H9 (cell line): ENCODE results near the gene TMC3. TPM values are rescaled to one million over a fixed set of nuclear protein-coding genes. Genes with fewer than 3 reads are reported as not detected.

Experiments used
- DNase-seq: peaks from one replicate; pipeline ENCODE4 v3.0.0-alpha.2; 2017
- H2AFZ ChIP-seq: one replicate; pipeline ENCODE4 v1.6.1; 2013; ENCODE audit warnings: mild to moderate bottlenecking, low read length, control low read depth, moderate library complexity
- H2AK5ac ChIP-seq: 2 replicates; pipeline ENCODE4 v1.6.1; 2013; ENCODE audit warnings: low read length, control low read depth, mixed read lengths; ENCODE audit not compliant: insufficient read length
- H2BK120ac ChIP-seq: one replicate; pipeline ENCODE4 v1.6.1; 2013; ENCODE audit warnings: low read depth, mild to moderate bottlenecking, low read length, control low read depth, inconsistent platforms; ENCODE audit not compliant: poor library complexity, severe bottlenecking
- H2BK12ac ChIP-seq: 2 replicates; pipeline ENCODE4 v1.6.1; 2013; ENCODE audit warnings: low read length, control low read depth, mixed read lengths, low read depth; ENCODE audit not compliant: insufficient read length
- H2BK15ac ChIP-seq: 2 replicates; pipeline ENCODE4 v1.6.1; 2013; ENCODE audit warnings: low read depth, low read length, control low read depth
- H2BK20ac ChIP-seq: one replicate; pipeline ENCODE4 v1.6.1; 2013; ENCODE audit warnings: low read depth, mild to moderate bottlenecking, low read length, control low read depth, inconsistent platforms; ENCODE audit not compliant: poor library complexity, severe bottlenecking
- H2BK5ac ChIP-seq: 2 replicates; pipeline ENCODE4 v1.6.1; 2013; ENCODE audit warnings: low read length, control low read depth, mixed read lengths; ENCODE audit not compliant: insufficient read length
- H3K14ac ChIP-seq: 2 replicates; pipeline ENCODE4 v1.6.1; 2013; ENCODE audit warnings: low read length, control low read depth; ENCODE audit not compliant: insufficient read depth
- H3K18ac ChIP-seq: 2 replicates; pipeline ENCODE4 v1.6.1; 2013; ENCODE audit warnings: low read depth, mild to moderate bottlenecking, mixed read lengths, low read length, control low read depth; ENCODE audit not compliant: insufficient read length
- H3K23ac ChIP-seq: 2 replicates; pipeline ENCODE4 v1.6.1; 2013; ENCODE audit warnings: low read length, control low read depth, mixed read lengths, low read depth; ENCODE audit not compliant: insufficient read length
- H3K23me2 ChIP-seq: 2 replicates; pipeline ENCODE4 v1.6.1; 2013; ENCODE audit warnings: low read depth, mild to moderate bottlenecking, mixed read lengths, low read length, control low read depth; ENCODE audit not compliant: insufficient read length, poor library complexity, severe bottlenecking
- H3K27ac ChIP-seq: 2 replicates; pipeline ENCODE4 v1.5.1; 2013; ENCODE audit warnings: low read length, control low read depth, mixed read lengths, low read depth; ENCODE audit not compliant: insufficient read length
- H3K27me3 ChIP-seq: 2 replicates; pipeline ENCODE4 v1.6.1; 2013; ENCODE audit warnings: low read length, control low read depth, inconsistent platforms; ENCODE audit not compliant: insufficient read depth
- H3K4ac ChIP-seq: 2 replicates; pipeline ENCODE4 v1.6.1; 2013; ENCODE audit warnings: low read depth, mild to moderate bottlenecking, control low read depth, inconsistent platforms, low read length, moderate library complexity
- H3K4me1 ChIP-seq: 2 replicates; pipeline ENCODE4 v1.6.1; 2013; ENCODE audit warnings: low read length, control low read depth, inconsistent platforms; ENCODE audit not compliant: insufficient read depth
- H3K4me2 ChIP-seq: 2 replicates; pipeline ENCODE4 v1.6.1; 2013; ENCODE audit warnings: low read length, control low read depth, mixed read lengths; ENCODE audit not compliant: insufficient read length, insufficient read depth
- H3K56ac ChIP-seq: 2 replicates; pipeline ENCODE4 v1.6.1; 2013; ENCODE audit warnings: low read depth, mild to moderate bottlenecking, mixed read lengths, low read length, control low read depth; ENCODE audit not compliant: insufficient read length
- H3K79me1 ChIP-seq: 2 replicates; pipeline ENCODE4 v1.6.1; 2013; ENCODE audit warnings: low read depth, mild to moderate bottlenecking, moderate library complexity, low read length, control low read depth, inconsistent platforms; ENCODE audit not compliant: insufficient read depth, poor library complexity, severe bottlenecking
- H3K79me2 ChIP-seq: 2 replicates; pipeline ENCODE4 v1.6.1; 2013; ENCODE audit warnings: low read length, control low read depth, inconsistent platforms; ENCODE audit not compliant: insufficient read depth
- H3K9ac ChIP-seq: 2 replicates; pipeline ENCODE4 v1.6.1; 2013; ENCODE audit warnings: low read length, control low read depth, mixed read lengths; ENCODE audit not compliant: insufficient read length; ENCODE audit errors: extremely low read depth
- H3K9me3 ChIP-seq: one replicate; pipeline ENCODE4 v1.6.1; 2013; ENCODE audit warnings: low read depth, low read length, inconsistent platforms; ENCODE audit not compliant: control insufficient read depth
- H3T11ph ChIP-seq: one replicate; pipeline ENCODE4 v1.6.1; 2013; ENCODE audit warnings: mild to moderate bottlenecking, low read length, control low read depth, inconsistent platforms
- H4K20me1 ChIP-seq: one replicate; pipeline ENCODE4 v1.6.1; 2013; ENCODE audit not compliant: control insufficient read depth, insufficient read length, insufficient read depth
- H4K5ac ChIP-seq: 2 replicates; pipeline ENCODE4 v1.6.1; 2013; ENCODE audit warnings: low read depth, mild to moderate bottlenecking, mixed read lengths, low read length, control low read depth; ENCODE audit not compliant: insufficient read length
- H4K8ac ChIP-seq: replicated peaks from 2 replicates; pipeline ENCODE4 v1.6.1; 2013; ENCODE audit warnings: low read length, control low read depth, mixed read lengths, low read depth; ENCODE audit not compliant: insufficient read length
- H4K91ac ChIP-seq: 2 replicates; pipeline ENCODE4 v1.6.1; 2013; ENCODE audit warnings: low read depth, mild to moderate bottlenecking, moderate library complexity, mixed read lengths, low read length, control low read depth; ENCODE audit not compliant: insufficient read length
- H3K27ac Mint-ChIP-seq, 3 experiments: 2 replicates in 2 of 3; 3 replicates in 1 of 3; pipeline ENCODE4 v1.8.0; 2020 to 2021; ENCODE audit warnings: mixed read lengths in 3 of 3, mild to moderate bottlenecking in 1 of 3, moderate library complexity in 1 of 3
- H3K27me3 Mint-ChIP-seq: 2 replicates; pipeline ENCODE4 v1.8.0; 2021; ENCODE audit warnings: low read depth, mild to moderate bottlenecking, moderate library complexity, mixed read lengths
- H3K36me3 Mint-ChIP-seq, 3 experiments: 2 replicates in 2 of 3; 3 replicates in 1 of 3; pipeline ENCODE4 v1.8.0; 2020 to 2021; ENCODE audit warnings: low read depth in 3 of 3, mixed read lengths in 3 of 3; ENCODE audit not compliant: insufficient read depth in 1 of 3
- H3K4me1 Mint-ChIP-seq, 2 experiments: 2 replicates each; pipeline ENCODE4 v1.8.0; 2020; ENCODE audit warnings: mixed read lengths in 2 of 2
- H3K4me3 Mint-ChIP-seq, 2 experiments: 2 replicates in 1 of 2; 3 replicates in 1 of 2; pipeline ENCODE4 v1.8.0; 2020 to 2021; ENCODE audit warnings: mild to moderate bottlenecking in 2 of 2, mixed read lengths in 2 of 2, moderate library complexity in 1 of 2
- H3K9me3 Mint-ChIP-seq, 2 experiments: 2 replicates in 1 of 2; 3 replicates in 1 of 2; pipeline ENCODE4 v1.8.0; 2020; ENCODE audit warnings: mild to moderate bottlenecking in 2 of 2, mixed read lengths in 2 of 2, moderate library complexity in 1 of 2
- CTCF ChIP-seq: fragments of 200-600 bp; sonication (generic); conservative IDR thresholded peaks from 3 replicates; pipeline ENCODE4 v1.8.0; 2021; ENCODE audit warnings: antibody characterized with exemption, mild to moderate bottlenecking
- WGBS: extraction: QIAGEN DNeasy Blood & Tissue Kit; methylation state at CpG from one replicate; pipeline ENCODE4 v1.1.7; 2013; ENCODE audit warnings: missing lambda C conversion rate, low lambda C conversion rate, mixed read lengths; ENCODE audit not compliant: insufficient read length; ENCODE audit errors: extremely low coverage; 5-methylcytosine and 5-hydroxymethylcytosine counted together
- total RNA-seq: library from RNA; stranded (reverse); gene quantifications from 2 replicates; pipeline ENCODE4 v1.2.1, GENCODE V29; 2021

Gene TMC3
- total RNA-seq, 1 experiment from 2014 or later, result not detected

GRCh38 chr15:81337241-81337640 lies 36.8 kb downstream of the TMC3 start:
- H3K14ac ChIP-seq, result no peak overlapping the region
- WGBS, result no CpG with 5 or more reads among the region's 3 CpGs
- H3K4ac ChIP-seq, result no peak overlapping the region
- no peak overlapping the region for H3K27ac ChIP-seq
- Mint-ChIP-seq H3K4me1 (0 out of 4 replicates have a peak, but pooled peaks cover 2 to 3% of the 10 kb centered on the region in 2 experiments), H3K9me3 (no peaks in the 10 kb centered on the region), H3K4me3 (no peak overlapping the region), H3K36me3 (no peaks in the 10 kb centered on the region), H3K27ac (peak overlapping the region in 2 of 3 experiments; percentile 53 to 82; a peak in 1 of 7 replicates), H3K27me3 (no peaks in the 10 kb centered on the region; the same call in 1 of the 2 replicates)
- no peak overlapping the region for H3K23ac ChIP-seq
- H3K4me2 ChIP-seq, result no peak overlapping the region
- H4K8ac ChIP-seq, result no peak overlapping the region
- no peaks in the 10 kb centered on the region for H3K9me3 ChIP-seq
- no peak overlapping the region for H2BK15ac ChIP-seq
- H3K56ac ChIP-seq, result no peak overlapping the region
- H2BK12ac ChIP-seq, result no peak overlapping the region
- H3K18ac ChIP-seq, result no peak overlapping the region
- no peak overlapping the region for H4K91ac ChIP-seq
- no peaks in the 10 kb centered on the region for H3K79me1 ChIP-seq
- no peak overlapping the region for H2BK120ac ChIP-seq
- H3K9ac ChIP-seq, result no peak overlapping the region
- H3K27me3 ChIP-seq, result no peaks in the 10 kb centered on the region
- no peaks in the 10 kb centered on the region for H3K79me2 ChIP-seq
- TF ChIP-seq CTCF, result no peak
- no peaks in the 10 kb centered on the region for H4K20me1 ChIP-seq
- H2BK20ac ChIP-seq, result no peak overlapping the region
- H3T11ph ChIP-seq, result no peak overlapping the region
- H2AFZ ChIP-seq, result no peak overlapping the region
- H3K4me1 ChIP-seq, result no peaks in the 10 kb centered on the region
- H3K23me2 ChIP-seq, result no peaks in the 10 kb centered on the region
- no peak overlapping the region for H2AK5ac ChIP-seq
- no peak overlapping the region for H4K5ac ChIP-seq
- H2BK5ac ChIP-seq, result no peak overlapping the region
- DNase-seq, result no peak
